Right ventricle myocardium superior (tissue), 1 donor: ENCODE results near the gene RAB24. TPM values are rescaled to one million over a fixed set of nuclear protein-coding genes. Genes with fewer than 3 reads are reported as not detected.

ENCODE experiments used
- ATAC-seq: fragments of 200-7000 bp; cut with Tn5 transposase; one replicate; pipeline ENCODE4 v1.9.1; 2020; ENCODE audit warnings: mild to moderate bottlenecking; ENCODE audit not compliant: poor library complexity
- DNase-seq: peaks from one replicate; pipeline ENCODE4 v3.0.0-alpha.2; 2020
- intact Hi-C: fragments of 100-400 bp; cut with DNase I; formaldehyde crosslinking; loops from one replicate; pipeline ENCODE4 v1.11.2; 2022
- total RNA-seq: library from RNA; stranded (reverse); fragmentation: NEBNext Ultra II Directional; extraction: Animal tissue kit (Norgen Biotek cat#: 25700); gene quantifications from one replicate; pipeline ENCODE4 v1.2.1, GENCODE V29; 2021
- donor health status: DM: no; HTN: yes; CAD: no; lungs with severe emphysema.

The RAB24 gene
- total RNA-seq, 1 donor from 2014 or later = 21.2 TPM

DNA sequence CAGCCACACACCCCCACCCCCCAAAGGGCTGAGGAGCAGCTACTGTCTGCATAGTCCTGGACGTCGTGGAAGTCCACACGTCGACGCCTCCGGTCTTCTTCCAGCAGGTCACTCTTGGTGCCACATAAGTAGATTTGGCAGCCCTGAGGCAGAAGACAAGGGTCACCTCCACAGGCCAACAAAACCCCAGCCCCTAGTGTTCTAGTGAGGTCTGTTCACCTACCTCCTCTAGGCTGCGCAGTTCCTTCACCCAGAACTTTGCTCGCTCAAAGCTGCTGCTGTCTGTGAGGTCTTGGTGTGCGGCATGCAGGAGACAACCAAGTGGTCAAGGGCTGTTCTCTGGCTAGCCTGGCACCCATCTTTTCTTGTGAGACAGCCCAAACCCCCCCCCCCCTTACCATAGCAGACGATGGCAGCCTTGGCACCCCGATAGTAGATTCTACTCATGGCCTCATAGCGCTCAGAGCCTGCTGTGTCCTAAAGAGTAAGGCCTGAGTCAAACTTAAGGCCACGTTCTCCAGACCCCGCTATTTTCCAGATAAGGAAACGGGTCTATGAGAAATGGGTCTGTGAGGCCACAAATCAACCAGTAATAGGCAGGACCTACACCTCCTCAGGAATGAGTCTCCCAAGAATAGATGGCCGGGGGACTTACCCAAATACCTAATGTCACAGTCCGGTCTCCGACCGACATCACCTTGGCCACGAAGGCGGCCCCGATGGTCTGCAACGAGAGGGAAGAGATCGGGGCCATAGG, 987 bp downstream of the RAB24 start:
- ATAC-seq (no peak), DNase-seq (no peak)
- intact Hi-C loops = no loop called here

DNA sequence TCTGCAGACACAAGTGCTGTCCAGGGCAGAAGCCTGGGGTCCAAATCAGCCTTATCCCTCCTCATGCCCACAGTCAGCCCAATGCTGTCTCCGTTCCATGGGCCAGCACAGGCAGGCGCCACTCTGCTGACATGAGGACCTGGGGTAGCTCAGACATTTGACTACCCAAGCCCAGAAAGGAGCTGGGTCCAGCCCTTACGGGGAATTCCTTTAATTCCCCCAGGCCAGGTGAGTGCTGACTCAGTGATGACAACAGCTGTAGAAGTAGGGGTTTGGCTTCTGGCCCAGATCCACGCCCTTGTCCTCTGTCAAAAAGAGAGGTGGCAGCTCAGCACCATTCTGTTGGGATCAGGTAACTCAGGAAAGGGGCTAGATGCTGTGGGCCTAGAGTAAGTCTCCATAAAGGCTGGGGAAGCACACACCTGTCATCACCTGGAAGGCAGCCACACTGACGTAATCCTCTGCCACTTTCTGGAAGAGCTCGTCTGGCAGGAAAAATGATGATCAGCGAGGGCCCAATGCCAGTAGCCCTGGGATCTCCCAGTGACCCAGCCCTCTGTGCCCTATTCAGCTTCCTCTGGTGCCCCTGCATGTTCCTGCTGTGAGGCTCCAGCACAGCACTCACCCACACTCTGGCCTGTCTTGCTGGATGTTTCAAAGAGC, 1.9 kb downstream of the RAB24 start:
- DNase-seq = no peak
- intact Hi-C loops = no loop called here
- ATAC-seq = no peak

DNA sequence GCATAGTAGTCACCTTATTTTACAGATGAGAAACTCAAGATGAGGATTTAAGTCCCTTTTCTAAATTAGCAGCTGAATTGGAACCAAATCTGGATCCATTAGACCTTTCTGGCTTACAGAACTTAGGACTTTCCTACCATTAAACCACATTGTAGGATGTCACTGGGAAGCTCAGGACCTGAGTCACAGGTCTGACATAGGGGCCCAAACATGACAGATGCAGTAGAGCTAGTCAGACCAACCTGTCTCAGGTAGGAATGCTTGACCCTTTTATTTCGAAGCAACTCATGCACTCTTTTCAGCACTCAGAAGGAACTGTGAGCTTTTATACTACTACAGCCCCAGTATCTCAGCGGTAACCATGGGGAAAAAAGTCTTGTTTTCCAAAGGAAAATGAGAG, 2.6 kb downstream of the RAB24 start:
- ATAC-seq (no peak), DNase-seq (no peak)
- intact Hi-C loops = no loop called here

DNA sequence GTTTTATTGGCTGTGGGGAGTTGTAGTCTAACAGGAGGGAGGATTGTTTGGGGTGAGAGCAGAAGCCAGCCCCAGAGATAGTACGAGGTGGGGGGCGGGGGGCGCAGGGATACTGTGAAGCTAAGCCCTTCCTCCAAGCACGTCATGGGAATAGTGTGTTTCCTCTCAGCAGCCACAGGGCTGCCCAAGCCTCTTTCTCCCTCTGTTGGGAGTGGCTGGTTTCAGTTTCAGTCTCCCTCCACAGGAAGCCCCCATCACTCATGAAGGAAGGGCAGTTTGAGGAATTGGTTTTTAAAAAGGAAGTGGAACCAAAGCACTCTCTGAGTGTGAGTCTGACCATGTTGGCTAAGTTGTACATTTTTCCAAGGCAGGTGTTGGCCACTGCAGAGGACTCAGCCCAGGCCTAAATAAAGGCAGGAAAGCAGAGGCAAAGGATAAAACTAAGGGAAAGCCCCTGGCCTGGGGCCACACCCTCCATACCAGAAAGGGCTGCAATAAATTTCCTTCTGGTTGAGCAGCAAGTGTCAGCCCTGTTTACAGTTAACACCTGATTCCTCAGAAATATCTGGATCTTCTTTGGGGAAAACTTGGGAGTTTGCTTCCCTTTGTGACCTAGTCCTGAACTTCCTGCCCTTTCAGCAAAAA, 3.2 kb downstream of the RAB24 start:
- DNase-seq (peak; percentile 66), ATAC-seq (peak; percentile 14)
- intact Hi-C loops = no loop called here

DNA sequence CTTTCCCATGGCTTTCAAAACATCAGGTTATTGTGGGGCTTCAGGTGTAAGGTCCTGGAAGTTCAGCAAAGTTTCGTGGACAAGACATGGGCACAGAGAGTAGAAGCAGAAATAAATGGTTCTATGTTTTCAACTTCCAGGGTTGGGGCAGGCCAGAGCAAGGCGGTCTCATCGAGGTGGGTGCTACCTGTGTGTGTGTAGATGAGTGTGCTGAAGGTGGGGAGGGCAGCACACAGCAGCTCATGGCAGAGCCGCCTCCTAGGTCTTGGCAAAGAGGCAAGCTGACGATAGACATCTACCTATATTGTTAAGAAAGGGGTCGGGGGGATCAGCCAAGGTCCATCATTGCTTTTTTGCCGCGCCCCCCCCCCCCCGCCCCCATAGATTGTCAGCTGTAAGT, 3.8 kb downstream of the RAB24 start:
- intact Hi-C loops = loop anchor here (10.0 kb wide), 1 partner anchor 165 kb away; the partner anchor contains the start of gene NSD1
- ATAC-seq (no peak), DNase-seq (no peak)

DNA sequence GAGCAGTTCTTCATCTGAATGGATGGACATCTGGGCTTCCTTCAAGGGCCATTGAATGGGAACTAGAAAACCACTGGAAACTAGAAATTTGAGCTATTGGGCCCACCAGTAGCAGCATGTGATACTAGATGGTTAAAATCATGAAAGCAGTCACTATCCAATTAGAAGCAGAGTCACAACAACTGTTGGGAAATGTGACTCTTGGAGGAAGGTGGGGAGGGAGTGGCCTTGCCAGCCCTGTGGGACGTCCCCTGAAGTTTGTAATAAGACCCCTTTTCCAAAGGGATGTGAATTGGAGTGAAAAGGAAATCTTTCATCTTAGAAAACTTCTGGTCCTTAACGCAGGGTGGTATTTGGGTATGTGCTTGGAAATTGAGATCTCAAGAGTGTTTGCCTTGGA, 5.6 kb downstream of the RAB24 start:
- no peak for ATAC-seq
- intact Hi-C loops = loop anchor here (10.0 kb wide), 1 partner anchor 163 kb away; the partner anchor contains the start of gene NSD1

DNA sequence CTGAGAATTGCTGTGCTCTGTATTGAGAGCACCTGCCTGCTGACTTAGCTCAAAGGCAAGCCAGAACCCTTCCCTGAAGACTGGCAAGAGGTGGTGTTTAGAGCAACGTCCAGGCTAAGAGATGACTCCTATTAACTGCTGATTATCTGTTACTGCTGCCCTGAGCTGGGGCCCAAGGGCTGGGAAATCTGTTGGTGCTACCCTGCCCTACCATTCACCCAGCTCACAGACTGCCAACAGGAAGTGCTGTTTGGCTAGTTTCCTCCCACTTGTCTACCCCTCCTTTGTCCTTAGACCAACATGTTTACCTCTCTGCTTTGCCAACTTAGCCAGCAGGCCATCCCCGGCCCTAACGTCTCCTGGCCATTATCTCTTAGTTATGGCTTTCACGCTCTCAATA, 6.9 kb downstream of the RAB24 start:
- no peak for DNase-seq
- peak; percentile 10 for ATAC-seq
- intact Hi-C loops = loop anchor here (10.0 kb wide), 1 partner anchor 162 kb away; the partner anchor contains the start of gene NSD1

More for the DNA sequence above, 5.6 kb downstream of the RAB24 start:
- no peak for DNase-seq

DNA sequence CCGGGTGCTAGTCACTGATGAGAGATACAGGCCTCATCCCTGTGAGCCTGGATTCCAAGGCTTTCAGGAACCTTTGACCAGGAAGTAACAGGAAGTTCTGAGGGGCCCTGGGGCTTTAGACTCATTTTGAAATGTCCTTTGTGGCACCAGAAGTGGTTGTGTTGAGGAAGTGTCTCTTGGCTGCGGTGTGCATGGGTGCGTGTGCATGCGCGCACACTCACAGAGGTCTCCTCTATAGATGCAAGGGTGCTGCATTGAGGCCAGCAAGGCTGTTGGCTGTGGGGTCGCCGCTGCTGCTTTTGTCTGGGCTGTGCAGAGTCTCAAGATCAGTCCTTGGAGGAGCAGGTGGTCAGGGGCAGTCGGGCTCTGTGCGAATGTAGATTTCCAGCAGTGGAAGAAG, 7.6 kb downstream of the RAB24 start:
- no peak for DNase-seq
- intact Hi-C loops = loop anchor here (10.0 kb wide), 1 partner anchor 161 kb away; the partner anchor contains the start of gene NSD1
- ATAC-seq = no peak

DNA sequence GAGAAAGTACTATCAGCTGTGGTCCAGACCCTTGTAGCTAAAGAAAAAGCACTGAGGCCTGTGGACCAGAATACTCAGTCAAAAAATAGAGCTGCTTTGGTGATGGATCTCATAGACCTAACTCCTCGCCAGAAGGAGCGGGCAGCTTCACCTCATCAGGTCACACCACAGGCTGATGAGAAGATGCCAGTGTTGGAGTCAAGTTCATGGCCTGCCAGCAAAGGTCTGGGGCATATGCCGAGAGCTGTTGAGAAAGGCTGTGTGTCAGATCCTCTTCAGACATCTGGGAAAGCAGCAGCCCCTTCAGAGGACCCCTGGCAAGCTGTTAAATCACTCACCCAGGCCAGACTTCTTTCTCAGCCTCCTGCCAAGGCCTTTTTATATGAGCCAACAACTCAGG, 8.9 kb downstream of the RAB24 start:
- ATAC-seq (peak; percentile 85), DNase-seq (peak; percentile 56)
- intact Hi-C loops = loop anchor here (10.0 kb wide), 1 partner anchor 160 kb away; the partner anchor contains the start of gene NSD1

DNA sequence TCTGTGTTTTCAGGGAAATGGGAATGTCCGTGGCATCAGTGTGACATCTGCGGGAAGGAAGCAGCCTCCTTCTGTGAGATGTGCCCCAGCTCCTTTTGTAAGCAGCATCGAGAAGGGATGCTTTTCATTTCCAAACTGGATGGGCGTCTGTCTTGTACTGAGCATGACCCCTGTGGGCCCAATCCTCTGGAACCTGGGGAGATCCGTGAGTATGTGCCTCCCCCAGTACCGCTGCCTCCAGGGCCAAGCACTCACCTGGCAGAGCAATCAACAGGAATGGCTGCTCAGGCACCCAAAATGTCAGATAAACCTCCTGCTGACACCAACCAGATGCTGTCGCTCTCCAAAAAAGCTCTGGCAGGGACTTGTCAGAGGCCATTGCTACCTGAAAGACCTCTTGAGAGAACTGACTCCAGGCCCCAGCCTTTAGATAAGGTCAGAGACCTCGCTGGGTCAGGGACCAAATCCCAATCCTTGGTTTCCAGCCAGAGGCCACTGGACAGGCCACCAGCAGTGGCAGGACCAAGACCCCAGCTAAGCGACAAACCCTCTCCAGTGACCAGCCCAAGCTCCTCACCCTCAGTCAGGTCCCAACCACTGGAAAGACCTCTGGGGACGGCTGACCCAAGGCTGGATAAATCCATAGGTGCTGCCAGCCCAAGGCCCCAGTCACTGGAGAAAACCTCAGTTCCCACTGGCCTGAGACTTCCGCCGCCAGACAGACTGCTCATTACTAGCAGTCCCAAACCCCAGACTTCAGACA, 9.5 kb downstream of the RAB24 start:
- DNase-seq = no peak
- intact Hi-C loops = loop anchor here (10.0 kb wide), 1 partner anchor 159 kb away; the partner anchor contains the start of gene NSD1
- no peak for ATAC-seq

DNA sequence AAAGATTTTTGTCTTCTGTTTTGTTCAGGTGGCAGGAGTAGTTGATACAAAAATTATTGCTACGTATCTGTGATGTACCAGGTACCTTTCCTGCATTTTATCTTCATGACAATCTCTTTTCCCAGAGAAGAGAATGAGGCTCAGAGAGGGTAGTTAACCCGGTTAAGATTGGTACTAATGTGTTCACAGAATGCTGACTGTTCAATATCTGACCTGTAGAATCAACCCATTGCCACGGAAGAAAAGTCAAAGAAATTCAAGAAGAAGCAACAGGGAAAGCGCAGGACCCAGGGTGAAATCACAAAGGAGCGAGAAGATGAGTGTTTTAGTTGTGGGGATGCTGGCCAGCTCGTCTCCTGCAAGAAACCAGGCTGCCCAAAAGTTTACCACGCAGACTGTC, 11.8 kb downstream of the RAB24 start:
- ATAC-seq (no peak), DNase-seq (no peak)
- intact Hi-C loops = loop anchor here (10.0 kb wide), 1 partner anchor 157 kb away; the partner anchor contains the start of gene NSD1

DNA sequence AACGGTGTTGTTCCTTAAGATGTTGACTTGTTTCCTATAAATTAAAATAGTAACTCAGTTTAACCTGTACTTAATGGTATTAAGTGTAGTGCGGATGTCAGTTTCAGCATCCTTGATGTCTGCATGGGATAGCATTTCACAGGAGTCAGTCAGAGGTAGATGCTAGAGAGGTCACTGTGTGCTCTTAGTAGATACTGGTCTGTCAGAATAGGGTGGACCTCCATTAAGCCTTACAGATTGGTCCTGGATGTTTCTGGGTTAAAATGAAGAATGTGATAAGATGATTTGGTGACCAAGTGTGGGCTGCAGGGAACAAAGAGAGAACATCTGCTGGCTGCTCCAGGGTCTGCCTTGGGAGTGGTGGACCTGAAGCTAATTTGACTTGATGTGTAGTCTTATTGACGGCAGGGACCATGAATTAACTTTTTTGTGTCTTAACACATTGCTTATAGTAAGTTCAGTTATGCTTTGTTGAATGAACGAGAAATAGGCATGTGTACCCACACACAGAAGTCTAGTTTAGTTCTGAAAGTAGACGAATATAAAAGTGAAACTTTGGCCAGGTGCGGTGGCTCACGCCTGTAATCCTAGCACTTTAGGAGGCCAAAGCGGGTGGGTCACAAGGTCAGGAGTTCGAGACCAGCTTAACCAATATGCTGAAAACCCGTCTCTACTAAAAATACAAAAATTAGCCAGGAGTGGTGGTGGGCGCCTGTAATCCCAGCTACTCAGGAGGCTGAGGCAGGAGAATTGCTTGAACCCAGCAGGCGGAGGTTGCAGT, 12.5 kb downstream of the RAB24 start:
- DNase-seq (no peak), ATAC-seq (no peak)
- intact Hi-C loops = loop anchor here (10.0 kb wide), 1 partner anchor 156 kb away; the partner anchor contains the start of gene NSD1

DNA sequence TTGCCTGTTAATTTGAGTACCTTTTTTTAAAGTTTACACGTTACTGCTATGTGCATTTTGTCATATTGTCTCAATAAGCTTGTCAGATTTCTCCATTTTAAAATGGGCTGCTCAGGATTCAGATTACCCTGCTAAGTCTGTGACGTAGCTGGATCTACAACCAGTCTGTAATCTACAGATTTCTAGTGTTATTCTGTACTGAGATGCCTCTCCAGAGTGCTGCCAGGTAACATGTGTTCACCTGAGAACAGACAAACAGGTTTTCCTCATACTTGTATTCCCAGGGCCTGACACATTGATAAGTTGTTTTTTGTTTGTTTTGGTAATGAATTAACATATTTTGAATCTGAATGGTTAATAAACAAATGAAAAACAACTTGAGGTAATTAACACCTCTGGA, 15.3 kb downstream of the RAB24 start:
- DNase-seq = no peak
- ATAC-seq = no peak
- intact Hi-C loops = no loop called here

DNA sequence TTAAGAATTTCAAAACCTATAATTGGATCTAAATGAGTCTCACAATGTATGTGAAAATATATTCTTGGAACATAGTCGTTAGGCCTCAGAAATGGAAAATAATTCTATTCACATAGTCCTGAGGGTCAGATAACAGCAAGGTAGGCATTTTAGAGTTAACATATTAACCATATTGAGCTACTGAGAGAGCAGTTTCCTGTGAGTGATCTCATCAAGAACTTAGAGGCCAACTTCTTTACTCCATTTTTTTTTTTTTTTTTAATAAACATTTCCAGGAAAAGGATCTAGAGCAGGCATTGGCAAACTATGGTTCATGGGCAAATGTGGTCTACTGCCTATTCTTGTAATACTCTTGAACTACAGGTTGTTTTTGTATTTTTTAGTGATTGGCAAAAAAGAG, 26.6 kb downstream of the RAB24 start:
- intact Hi-C loops = no loop called here
- ATAC-seq (no peak), DNase-seq (no peak)

DNA sequence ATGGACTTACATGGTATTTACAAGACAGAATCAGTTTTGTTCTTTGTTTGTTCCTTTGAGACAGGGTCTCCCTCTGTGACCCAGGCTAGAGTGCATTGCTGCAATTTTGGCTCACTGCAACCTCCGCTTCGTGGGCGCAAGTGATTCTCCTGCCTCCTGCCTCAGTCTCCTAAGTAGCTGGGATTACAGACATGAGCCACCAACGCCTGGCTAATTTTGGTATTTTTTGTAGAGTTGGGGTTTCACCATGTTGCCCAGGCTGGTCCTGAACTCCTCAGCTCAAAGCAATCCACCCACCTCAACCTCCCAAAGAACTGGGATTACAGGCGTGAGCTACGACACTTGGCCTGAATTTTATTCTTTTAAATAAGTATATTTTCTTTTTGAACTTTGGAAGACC, 27.6 kb downstream of the RAB24 start:
- ATAC-seq = no peak
- no peak for DNase-seq
- intact Hi-C loops = no loop called here

DNA sequence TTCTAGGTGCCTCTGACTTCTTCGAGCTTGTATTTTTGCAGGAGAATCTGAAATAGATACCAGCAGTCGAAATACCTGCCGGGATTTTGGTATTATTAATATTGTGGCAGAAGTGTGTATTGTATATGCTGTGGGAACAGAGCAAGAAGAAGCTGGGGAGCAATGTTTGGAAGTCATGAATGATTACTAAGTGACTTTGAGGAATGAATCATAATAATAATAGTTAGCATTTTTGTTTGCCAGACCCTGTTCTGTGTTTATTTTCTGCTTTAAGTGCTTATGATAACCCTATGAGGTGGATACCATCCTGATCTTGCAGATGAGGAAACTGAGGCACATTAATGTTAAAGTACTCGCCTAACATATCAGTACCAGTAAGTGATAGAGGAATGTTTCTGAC, 32.4 kb downstream of the RAB24 start:
- ATAC-seq = no peak
- intact Hi-C loops = no loop called here
- DNase-seq = no peak

DNA sequence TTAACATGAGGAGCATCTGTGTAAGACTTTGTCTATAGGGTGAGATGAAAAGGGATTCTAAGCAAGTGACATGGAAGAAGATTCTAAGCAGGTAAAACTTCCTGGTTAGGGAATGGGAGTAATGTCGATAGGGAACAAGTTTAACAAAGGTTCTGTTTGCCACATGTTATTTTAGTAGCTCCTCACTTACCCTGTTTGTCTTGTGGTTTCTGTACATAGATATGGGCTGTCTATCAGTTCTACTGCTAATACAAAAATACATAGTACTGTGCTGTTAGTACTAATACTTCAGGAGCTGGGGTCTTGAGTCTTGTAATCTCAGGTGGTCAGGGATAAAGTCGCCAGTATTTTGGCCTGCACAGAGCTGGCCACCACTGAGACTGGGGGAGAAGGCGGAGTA, 32.9 kb downstream of the RAB24 start:
- intact Hi-C loops = no loop called here
- DNase-seq (no peak), ATAC-seq (no peak)

DNA sequence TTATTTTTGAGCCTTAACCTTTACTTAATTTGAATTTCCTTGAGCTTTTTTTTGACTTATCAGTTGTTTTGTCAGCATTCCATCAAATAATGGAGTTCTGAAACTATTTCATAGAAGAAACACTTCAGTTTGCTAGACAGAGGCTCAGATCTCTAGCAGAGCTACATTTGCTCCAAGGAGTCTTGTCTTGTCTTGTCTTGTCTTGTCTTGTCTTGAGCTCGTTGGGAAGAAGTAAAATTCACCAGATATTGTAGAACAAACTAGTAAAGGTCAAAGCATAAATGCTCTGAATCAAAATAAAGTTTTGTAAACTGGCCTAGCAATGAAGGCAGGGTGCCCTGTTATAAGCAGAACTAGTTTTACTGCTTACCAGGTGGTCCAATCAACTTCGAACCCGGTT, 33.5 kb downstream of the RAB24 start:
- ATAC-seq (no peak), DNase-seq (no peak)
- intact Hi-C loops = no loop called here
